Liver (tissue), 9 donors: ENCODE results near the gene TIMD4. TPM values are rescaled to one million over a fixed set of nuclear protein-coding genes. Genes with fewer than 3 reads are reported as not detected.

ENCODE experiments used
- DNase-seq: peaks from one replicate; pipeline ENCODE4 v3.0.0-alpha.2; 2017; ENCODE audit warnings: low spot score
- H3K27ac ChIP-seq, 2 donors: one replicate each; pipeline ENCODE4 v1.7.0; 2013; ENCODE audit warnings: inconsistent platforms in 2 of 2, low read length in 2 of 2, control low read depth in 1 of 2, low read depth in 1 of 2, mild to moderate bottlenecking in 1 of 2
- H3K27me3 ChIP-seq, 4 donors: one replicate each; pipeline versions ENCODE4 v1.6.1 to v1.7.0; 2013; ENCODE audit warnings: low read length in 3 of 4, inconsistent platforms in 1 of 4, mild to moderate bottlenecking in 1 of 4, moderate library complexity in 1 of 4; ENCODE audit not compliant: control insufficient read depth in 4 of 4, insufficient read depth in 4 of 4
- H3K36me3 ChIP-seq, 4 donors: one replicate each; pipeline versions ENCODE4 v1.6.1 to v1.7.0; 2013; ENCODE audit warnings: low read length in 3 of 4, mild to moderate bottlenecking in 3 of 4, low read depth in 1 of 4, moderate library complexity in 1 of 4; ENCODE audit not compliant: control insufficient read depth in 4 of 4, insufficient read depth in 3 of 4
- H3K4me1 ChIP-seq, 4 donors: one replicate each; pipeline versions ENCODE4 v1.6.1 to v1.7.0; 2013; ENCODE audit warnings: low read length in 3 of 4, mild to moderate bottlenecking in 3 of 4, moderate library complexity in 1 of 4; ENCODE audit not compliant: control insufficient read depth in 4 of 4, insufficient read depth in 4 of 4
- H3K4me3 ChIP-seq, 3 donors: one replicate each; pipeline versions ENCODE4 v1.6.1 to v1.7.0; 2013; ENCODE audit warnings: low read length in 3 of 3, control low read depth in 1 of 3, low read depth in 1 of 3, mild to moderate bottlenecking in 1 of 3
- H3K9ac ChIP-seq, 2 donors: one replicate each; pipeline ENCODE4 v1.7.0; 2013; ENCODE audit warnings: low read length in 2 of 2, mild to moderate bottlenecking in 2 of 2, moderate library complexity in 2 of 2, control low read depth in 1 of 2, low read depth in 1 of 2
- H3K9me3 ChIP-seq, 4 donors: one replicate each; pipeline versions ENCODE4 v1.6.1 to v1.7.0; 2013; ENCODE audit warnings: low read length in 3 of 4; ENCODE audit not compliant: control insufficient read depth in 4 of 4
- FOXA1 ChIP-seq: IDR thresholded peaks from 2 replicates; pipeline ENCODE4 v1.6.1; 2016; ENCODE audit warnings: antibody characterized with exemption
- HNF4A ChIP-seq, 2 donors: conservative IDR thresholded peaks; 2 replicates each; pipeline ENCODE4 v1.6.1; 2016; ENCODE audit warnings: antibody characterized with exemption in 2 of 2, mild to moderate bottlenecking in 2 of 2
- NR2F2 ChIP-seq: IDR thresholded peaks from 2 replicates; pipeline ENCODE4 v1.6.1; 2016; ENCODE audit warnings: antibody characterized with exemption
- RAD21 ChIP-seq, 2 donors: IDR thresholded peaks; 2 replicates each; pipeline ENCODE4 v1.6.1; 2016; ENCODE audit warnings: antibody characterized with exemption in 2 of 2, mild to moderate bottlenecking in 2 of 2
- RXRA ChIP-seq, 2 donors: IDR thresholded peaks; 2 replicates each; pipeline ENCODE4 v1.6.1; 2017 to 2018; ENCODE audit warnings: antibody characterized with exemption in 2 of 2, mild to moderate bottlenecking in 1 of 2
- SP1 ChIP-seq: IDR thresholded peaks from 2 replicates; pipeline ENCODE4 v1.6.1; 2018; ENCODE audit warnings: antibody characterized with exemption, mild to moderate bottlenecking
- YY1 ChIP-seq: IDR thresholded peaks from 2 replicates; pipeline ENCODE4 v1.6.1; 2016; ENCODE audit warnings: antibody characterized with exemption, mild to moderate bottlenecking
- WGBS: extraction: QIAGEN DNeasy Blood & Tissue Kit; methylation state at CpG from one replicate; pipeline ENCODE4 v1.1.7; 2013; 5-methylcytosine and 5-hydroxymethylcytosine counted together
- polyA plus RNA-seq, 2 donors: library from polyadenylated mRNA; stranded (reverse) in 1 of 2; unstranded in 1 of 2; fragments of 200-250 nt in 1 of 2; fragments of >200 nt in 1 of 2; fragmentation: Nextera tagmentation in 1 of 2; extraction: Ambion mirVana in 1 of 2; gene quantifications; one replicate each; pipeline versions ENCODE4 v1.2.1 to v1.2.3, GENCODE V29; 2013 to 2015
- total RNA-seq, 2 donors: library from RNA; depleted of rRNA; stranded (reverse); fragments of >200 nt; gene quantifications; one replicate each; pipeline ENCODE4 v1.2.3, GENCODE V29; 2014
- TF ChIP-seq, protein P1 (sequence below): IDR thresholded peaks from 2 replicates; pipeline ENCODE4 v1.6.1; 2016; ENCODE audit warnings: antibody characterized with exemption
- TF ChIP-seq, protein P2 (sequence below): IDR thresholded peaks from 2 replicates; pipeline ENCODE4 v1.6.1; 2016; ENCODE audit warnings: antibody characterized with exemption
- TF ChIP-seq, protein P3 (sequence below): IDR thresholded peaks from 2 replicates; pipeline ENCODE4 v1.6.1; 2016; ENCODE audit warnings: antibody characterized with exemption
- TF ChIP-seq, protein P4 (sequence below): IDR thresholded peaks from 2 replicates; pipeline ENCODE4 v1.6.1; 2016; ENCODE audit warnings: antibody characterized with exemption, mild to moderate bottlenecking
- TF ChIP-seq, protein P5 (sequence below): fragments of 150-350 bp; IDR thresholded peaks from 2 replicates; pipeline ENCODE4 v1.5.1; 2017; ENCODE audit warnings: improper control_type of control experiment, low read depth, low read length; ENCODE audit not compliant: missing input control
- donor health status: healthy.
- donor health status: healthy.
- donor health status: healthy.
- donor health status: healthy.
- donor health status: healthy.

TIMD4 gene
- total and polyA plus RNA-seq, 4 donors = 3.0 to 38.8 (median 8.6) TPM

DNA sequence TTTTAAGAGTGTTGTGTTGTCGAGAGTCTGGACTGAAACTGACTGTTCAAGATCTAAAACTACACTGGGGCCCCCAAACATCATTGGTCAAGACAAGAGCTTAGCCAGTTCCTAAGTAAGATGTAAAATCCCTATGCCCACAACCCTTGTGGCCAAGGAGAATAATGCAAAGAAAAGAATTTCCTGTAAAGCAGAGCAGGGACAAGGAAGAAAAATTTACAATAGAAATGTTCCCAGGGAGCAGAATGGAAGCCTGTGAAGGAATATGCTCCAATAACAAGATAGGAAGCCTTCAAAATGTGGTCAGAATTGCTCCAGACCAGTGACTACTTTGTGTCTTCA is 92.6 kb downstream of the TIMD4 start:
- WGBS = 85% methylated on average over 1 of the region's 1 CpG
- no peaks in the 10 kb centered on the region for H3K36me3 ChIP-seq

More for the DNA sequence above, 92.6 kb downstream of the TIMD4 start:
- TF ChIP-seq YY1 = no peak
- no peak for TF ChIP-seq SP1
- TF ChIP-seq RXRA (IDR thresholded peaks at IDR 0.05) = no peak
- TF ChIP-seq, protein P1, sequence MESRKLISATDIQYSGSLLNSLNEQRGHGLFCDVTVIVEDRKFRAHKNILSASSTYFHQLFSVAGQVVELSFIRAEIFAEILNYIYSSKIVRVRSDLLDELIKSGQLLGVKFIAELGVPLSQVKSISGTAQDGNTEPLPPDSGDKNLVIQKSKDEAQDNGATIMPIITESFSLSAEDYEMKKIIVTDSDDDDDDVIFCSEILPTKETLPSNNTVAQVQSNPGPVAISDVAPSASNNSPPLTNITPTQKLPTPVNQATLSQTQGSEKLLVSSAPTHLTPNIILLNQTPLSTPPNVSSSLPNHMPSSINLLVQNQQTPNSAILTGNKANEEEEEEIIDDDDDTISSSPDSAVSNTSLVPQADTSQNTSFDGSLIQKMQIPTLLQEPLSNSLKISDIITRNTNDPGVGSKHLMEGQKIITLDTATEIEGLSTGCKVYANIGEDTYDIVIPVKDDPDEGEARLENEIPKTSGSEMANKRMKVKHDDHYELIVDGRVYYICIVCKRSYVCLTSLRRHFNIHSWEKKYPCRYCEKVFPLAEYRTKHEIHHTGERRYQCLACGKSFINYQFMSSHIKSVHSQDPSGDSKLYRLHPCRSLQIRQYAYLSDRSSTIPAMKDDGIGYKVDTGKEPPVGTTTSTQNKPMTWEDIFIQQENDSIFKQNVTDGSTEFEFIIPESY = no peak
- TF ChIP-seq, protein P2, sequence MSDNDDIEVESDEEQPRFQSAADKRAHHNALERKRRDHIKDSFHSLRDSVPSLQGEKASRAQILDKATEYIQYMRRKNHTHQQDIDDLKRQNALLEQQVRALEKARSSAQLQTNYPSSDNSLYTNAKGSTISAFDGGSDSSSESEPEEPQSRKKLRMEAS = no peak
- TF ChIP-seq, protein P3, sequence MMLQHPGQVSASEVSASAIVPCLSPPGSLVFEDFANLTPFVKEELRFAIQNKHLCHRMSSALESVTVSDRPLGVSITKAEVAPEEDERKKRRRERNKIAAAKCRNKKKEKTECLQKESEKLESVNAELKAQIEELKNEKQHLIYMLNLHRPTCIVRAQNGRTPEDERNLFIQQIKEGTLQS = no peak
- no peak for TF ChIP-seq FOXA1
- no peak for TF ChIP-seq NR2F2
- TF ChIP-seq, protein P4, sequence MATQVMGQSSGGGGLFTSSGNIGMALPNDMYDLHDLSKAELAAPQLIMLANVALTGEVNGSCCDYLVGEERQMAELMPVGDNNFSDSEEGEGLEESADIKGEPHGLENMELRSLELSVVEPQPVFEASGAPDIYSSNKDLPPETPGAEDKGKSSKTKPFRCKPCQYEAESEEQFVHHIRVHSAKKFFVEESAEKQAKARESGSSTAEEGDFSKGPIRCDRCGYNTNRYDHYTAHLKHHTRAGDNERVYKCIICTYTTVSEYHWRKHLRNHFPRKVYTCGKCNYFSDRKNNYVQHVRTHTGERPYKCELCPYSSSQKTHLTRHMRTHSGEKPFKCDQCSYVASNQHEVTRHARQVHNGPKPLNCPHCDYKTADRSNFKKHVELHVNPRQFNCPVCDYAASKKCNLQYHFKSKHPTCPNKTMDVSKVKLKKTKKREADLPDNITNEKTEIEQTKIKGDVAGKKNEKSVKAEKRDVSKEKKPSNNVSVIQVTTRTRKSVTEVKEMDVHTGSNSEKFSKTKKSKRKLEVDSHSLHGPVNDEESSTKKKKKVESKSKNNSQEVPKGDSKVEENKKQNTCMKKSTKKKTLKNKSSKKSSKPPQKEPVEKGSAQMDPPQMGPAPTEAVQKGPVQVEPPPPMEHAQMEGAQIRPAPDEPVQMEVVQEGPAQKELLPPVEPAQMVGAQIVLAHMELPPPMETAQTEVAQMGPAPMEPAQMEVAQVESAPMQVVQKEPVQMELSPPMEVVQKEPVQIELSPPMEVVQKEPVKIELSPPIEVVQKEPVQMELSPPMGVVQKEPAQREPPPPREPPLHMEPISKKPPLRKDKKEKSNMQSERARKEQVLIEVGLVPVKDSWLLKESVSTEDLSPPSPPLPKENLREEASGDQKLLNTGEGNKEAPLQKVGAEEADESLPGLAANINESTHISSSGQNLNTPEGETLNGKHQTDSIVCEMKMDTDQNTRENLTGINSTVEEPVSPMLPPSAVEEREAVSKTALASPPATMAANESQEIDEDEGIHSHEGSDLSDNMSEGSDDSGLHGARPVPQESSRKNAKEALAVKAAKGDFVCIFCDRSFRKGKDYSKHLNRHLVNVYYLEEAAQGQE = no peak
- TF ChIP-seq HNF4A (conservative IDR thresholded peaks at IDR 0.05) = no peak
- TF ChIP-seq RAD21 (IDR thresholded peaks at IDR 0.05) = no peak
- TF ChIP-seq, protein P5, sequence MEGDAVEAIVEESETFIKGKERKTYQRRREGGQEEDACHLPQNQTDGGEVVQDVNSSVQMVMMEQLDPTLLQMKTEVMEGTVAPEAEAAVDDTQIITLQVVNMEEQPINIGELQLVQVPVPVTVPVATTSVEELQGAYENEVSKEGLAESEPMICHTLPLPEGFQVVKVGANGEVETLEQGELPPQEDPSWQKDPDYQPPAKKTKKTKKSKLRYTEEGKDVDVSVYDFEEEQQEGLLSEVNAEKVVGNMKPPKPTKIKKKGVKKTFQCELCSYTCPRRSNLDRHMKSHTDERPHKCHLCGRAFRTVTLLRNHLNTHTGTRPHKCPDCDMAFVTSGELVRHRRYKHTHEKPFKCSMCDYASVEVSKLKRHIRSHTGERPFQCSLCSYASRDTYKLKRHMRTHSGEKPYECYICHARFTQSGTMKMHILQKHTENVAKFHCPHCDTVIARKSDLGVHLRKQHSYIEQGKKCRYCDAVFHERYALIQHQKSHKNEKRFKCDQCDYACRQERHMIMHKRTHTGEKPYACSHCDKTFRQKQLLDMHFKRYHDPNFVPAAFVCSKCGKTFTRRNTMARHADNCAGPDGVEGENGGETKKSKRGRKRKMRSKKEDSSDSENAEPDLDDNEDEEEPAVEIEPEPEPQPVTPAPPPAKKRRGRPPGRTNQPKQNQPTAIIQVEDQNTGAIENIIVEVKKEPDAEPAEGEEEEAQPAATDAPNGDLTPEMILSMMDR = no peak
- Histone ChIP-seq H3K4me1 (no peaks in the 10 kb centered on the region), H3K9ac (no peak overlapping the region), H3K4me3 (no peak overlapping the region), H3K27ac (no peak overlapping the region), H3K27me3 (no peaks in the 10 kb centered on the region), H3K9me3 (peaks cover 2 to 14% (median 3%) of the 10 kb centered on the region in 4 donors)
- DNase-seq = no peak

Other genes with a start within 250 kb of the TIMD4 start
- gene PPP1R2B, start 112.9 kb downstream of the TIMD4 start, total RNA-seq = not detected
- not detected for gene PPP1R2B, start 112.9 kb downstream of the TIMD4 start, polyA plus RNA-seq
- 1 to 10 TPM in 1 of 2 donors, under 1 TPM in 1; 0.17 to 2.8 TPM for gene HAVCR1, start 95.9 kb upstream of the TIMD4 start, total RNA-seq
- gene HAVCR1, start 95.9 kb upstream of the TIMD4 start, polyA plus RNA-seq = under 1 TPM in 1 of 2 donors, not detected in 1; 0.07 TPM
- 1 to 10 TPM; 5.5 to 9.4 TPM for gene HAVCR2, start 145.8 kb upstream of the TIMD4 start, total RNA-seq
- gene HAVCR2, start 145.8 kb upstream of the TIMD4 start, polyA plus RNA-seq = 1 to 10 TPM; 1.4 to 3.2 TPM
- gene MED7, start 179.6 kb upstream of the TIMD4 start, total RNA-seq = 1 to 10 TPM; 4.7 to 7.4 TPM
- 1 to 10 TPM; 4.1 to 9.2 TPM for gene MED7, start 179.6 kb upstream of the TIMD4 start, polyA plus RNA-seq
- gene GARIN3, start 203.0 kb upstream of the TIMD4 start, total RNA-seq = not detected
- not detected for gene GARIN3, start 203.0 kb upstream of the TIMD4 start, polyA plus RNA-seq
- gene ITK, start 217.6 kb upstream of the TIMD4 start, total RNA-seq = 1 to 10 TPM in 1 of 2 donors, under 1 TPM in 1; 0.47 to 1.5 TPM
- under 1 TPM; 0.35 to 0.40 TPM for gene ITK, start 217.6 kb upstream of the TIMD4 start, polyA plus RNA-seq